Fibroblast of lung (primary cell): ENCODE measurements around the gene NUCB1. TPM values are rescaled to one million over a fixed set of nuclear protein-coding genes. Genes with fewer than 3 reads are reported as not detected.

ENCODE experiments used
- DNase-seq, 2 donors: peaks; one replicate each; pipeline versions ENCODE4 v3.0.0 to v3.0.0-alpha.2; 2010; ENCODE audit warnings: low read depth in 2 of 2
- H2AFZ ChIP-seq: 2 replicates; pipeline ENCODE4 v1.5.1; 2012; ENCODE audit warnings: low read length, control low read depth, inconsistent platforms
- H3K27ac ChIP-seq: 2 replicates; pipeline ENCODE4 v1.5.1; 2011; ENCODE audit warnings: low read length, control low read depth; ENCODE audit not compliant: insufficient read depth
- H3K27me3 ChIP-seq: 2 replicates; pipeline ENCODE4 v1.5.1; 2011; ENCODE audit warnings: mild to moderate bottlenecking, low read length; ENCODE audit not compliant: control insufficient read depth, insufficient read depth
- H3K36me3 ChIP-seq: 2 replicates; pipeline ENCODE4 v1.5.1; 2011; ENCODE audit warnings: low read length; ENCODE audit not compliant: control insufficient read depth, insufficient read depth
- H3K4me1 ChIP-seq: 2 replicates; pipeline ENCODE4 v1.5.1; 2011; ENCODE audit warnings: low read length; ENCODE audit not compliant: control insufficient read depth, insufficient read depth; ENCODE audit errors: extremely low read depth
- H3K4me2 ChIP-seq: 2 replicates; pipeline ENCODE4 v1.5.1; 2011; ENCODE audit warnings: low read length, control low read depth; ENCODE audit not compliant: insufficient read depth; ENCODE audit errors: extremely low read depth
- H3K4me3 ChIP-seq, 4 experiments: fragments of 200-600 bp in 1 of 4; sonication (generic) in 1 of 4; replicated peaks in 1 of 4; 2 replicates each; pipeline ENCODE4 v1.5.1; 2011 to 2016; ENCODE audit warnings: low read length in 4 of 4, low read depth in 3 of 4, mild to moderate bottlenecking in 3 of 4, control low read depth in 2 of 4, inconsistent platforms in 1 of 4, mixed read lengths in 1 of 4; ENCODE audit not compliant: insufficient read depth in 1 of 4; ENCODE audit errors: control extremely low read depth in 1 of 4
- H3K79me2 ChIP-seq: 2 replicates; pipeline ENCODE4 v1.5.1; 2012; ENCODE audit warnings: mild to moderate bottlenecking, low read length, inconsistent platforms; ENCODE audit not compliant: control insufficient read depth, insufficient read depth
- H3K9ac ChIP-seq: 2 replicates; pipeline ENCODE4 v1.5.1; 2011; ENCODE audit warnings: mild to moderate bottlenecking, low read length, control low read depth; ENCODE audit not compliant: insufficient read depth
- H3K9me3 ChIP-seq: 2 replicates; pipeline ENCODE4 v1.5.1; 2012; ENCODE audit warnings: low read depth, low read length; ENCODE audit not compliant: control insufficient read depth, insufficient read depth
- H4K20me1 ChIP-seq: 2 replicates; pipeline ENCODE4 v1.5.1; 2011; ENCODE audit warnings: low read length; ENCODE audit not compliant: control insufficient read depth, insufficient read depth; ENCODE audit errors: extremely low read depth
- CTCF ChIP-seq, 2 donors: IDR thresholded peaks in 1 of 2; conservative IDR thresholded peaks in 1 of 2; 1 replicate in 1 of 2; 2 replicates in 1 of 2; pipeline ENCODE4 v1.5.1; 2011 to 2012; ENCODE audit warnings: low read length in 2 of 2, control low read depth in 1 of 2, inconsistent platforms in 1 of 2, low read depth in 1 of 2, mild to moderate bottlenecking in 1 of 2
- EZH2 ChIP-seq: IDR thresholded peaks from 2 replicates; pipeline ENCODE4 v1.5.1; 2012; ENCODE audit warnings: low read length, control low read depth, mild to moderate bottlenecking; ENCODE audit errors: missing control alignments
- polyA plus RNA-seq, 2 donors: library from polyadenylated mRNA; depleted of rRNA in 1 of 2; stranded (reverse) in 1 of 2; unstranded in 1 of 2; fragments of >200 nt; gene quantifications; 2 replicates each; pipeline ENCODE4 v1.2.1, GENCODE V29; 2011 to 2012; ENCODE audit warnings: missing spikeins in 1 of 2
- total RNA-seq: library from RNA; depleted of rRNA; stranded (reverse); fragments of >200 nt; gene quantifications from 2 replicates; pipeline ENCODE4 v1.2.1, GENCODE V29; 2014

Gene NUCB1
- total and polyA plus RNA-seq, 2 donors (not counting 1 experiment from before 2014, with no cell fraction given), result 129 to 130 TPM

GRCh38 chr19:48872182-48872883 is 27.8 kb upstream of the NUCB1 start, which contains the start of gene PPP1R15A:
Gene PPP1R15A (plus strand): TSS chr19:48872421. CDS start chr19:48873234, 813 bp downstream.
- Histone ChIP-seq H3K27me3 (no peaks in the 10 kb centered on the region), H3K4me3 (peak within 1 kb of the TSS; percentile 78 to 99 (median 98)), H4K20me1 (no peaks in the 10 kb centered on the region), H3K36me3 (peaks cover 22% of the 10 kb centered on the region), H3K4me1 (peaks cover 5% of the 10 kb centered on the region), H3K9ac (peak within 1 kb of the TSS; percentile 100), H3K9me3 (no peaks in the 10 kb centered on the region), H2AFZ (peak within 1 kb of the TSS; percentile 49), H3K79me2 (peaks cover 45% of the 10 kb centered on the region), H3K4me2 (peak within 1 kb of the TSS; percentile 94), H3K27ac (peak within 1 kb of the TSS; percentile 100)
- DNase-seq, result peak; percentile 92 to 98
- no peak for TF ChIP-seq CTCF (conservative IDR thresholded peaks at IDR 0.05 in 1 of 2, IDR thresholded peaks at IDR 0.05 in 1 of 2; ENCODE audit: low read depth in 1 of 2, low read length in 2 of 2)

GRCh38 chr19:48872884-48873475 is 27.1 kb upstream of the NUCB1 start:
- Histone ChIP-seq H3K4me1 (peaks cover 5% of the 10 kb centered on the region), H3K9ac (peak overlapping the region; percentile 100), H3K27me3 (no peaks in the 10 kb centered on the region), H4K20me1 (no peaks in the 10 kb centered on the region), H2AFZ (no peak overlapping the region), H3K79me2 (peaks cover 44% of the 10 kb centered on the region), H3K36me3 (peaks cover 22% of the 10 kb centered on the region), H3K27ac (peak overlapping the region; percentile 100), H3K4me3 (peak overlapping the region; percentile 78 to 99 (median 98)), H3K4me2 (peak overlapping the region; percentile 94), H3K9me3 (no peaks in the 10 kb centered on the region)
- no peak for TF ChIP-seq CTCF (conservative IDR thresholded peaks at IDR 0.05 in 1 of 2, IDR thresholded peaks at IDR 0.05 in 1 of 2; ENCODE audit: low read depth in 1 of 2, low read length in 2 of 2)
- TF ChIP-seq EZH2, result no peak
- peak; percentile 91 to 96 for DNase-seq

GRCh38 chr19:48873476-48874302 is 26.4 kb upstream of the NUCB1 start:
- TF ChIP-seq EZH2 (no peak), CTCF (conservative IDR thresholded peaks at IDR 0.05 in 1 of 2, IDR thresholded peaks at IDR 0.05 in 1 of 2; ENCODE audit: low read depth in 1 of 2, low read length in 2 of 2) (no peak)
- no peak overlapping the region for H2AFZ ChIP-seq
- H3K4me2 ChIP-seq, result peak overlapping the region; percentile 94
- H3K27ac ChIP-seq, result peak overlapping the region; percentile 100
- H3K79me2 ChIP-seq, result peaks cover 44% of the 10 kb centered on the region
- H4K20me1 ChIP-seq, result no peaks in the 10 kb centered on the region
- peak overlapping the region; percentile 100 for H3K9ac ChIP-seq
- H3K9me3 ChIP-seq, result no peaks in the 10 kb centered on the region
- H3K27me3 ChIP-seq, result no peaks in the 10 kb centered on the region
- no peak for DNase-seq
- H3K4me3 ChIP-seq, result peak overlapping the region; percentile 78 to 99 (median 98)
- H3K36me3 ChIP-seq, result peaks cover 22% of the 10 kb centered on the region
- peaks cover 4% of the 10 kb centered on the region for H3K4me1 ChIP-seq
